OCI-LY3 (cell line): ENCODE results near the gene ZBTB32.

Source experiments
- EZH2phosphoT487 ChIP-seq: fragments of 200-600 bp; shearing (Covaris generic); IDR thresholded peaks from 2 replicates; pipeline ENCODE4 v1.6.1; 2018; ENCODE audit warnings: antibody characterized with exemption, mixed run types, low read depth
- TF ChIP-seq, protein P1 (sequence below): fragments of 200-600, 300-600 bp; sonication (generic); IDR thresholded peaks from 2 replicates; pipeline ENCODE4 v1.5.1; 2014; ENCODE audit warnings: antibody characterized with exemption, low read length, low read depth

GRCh38 chr19:35740423-35741202 lies 36.3 kb downstream of the ZBTB32 start:
- TF ChIP-seq, protein P1, sequence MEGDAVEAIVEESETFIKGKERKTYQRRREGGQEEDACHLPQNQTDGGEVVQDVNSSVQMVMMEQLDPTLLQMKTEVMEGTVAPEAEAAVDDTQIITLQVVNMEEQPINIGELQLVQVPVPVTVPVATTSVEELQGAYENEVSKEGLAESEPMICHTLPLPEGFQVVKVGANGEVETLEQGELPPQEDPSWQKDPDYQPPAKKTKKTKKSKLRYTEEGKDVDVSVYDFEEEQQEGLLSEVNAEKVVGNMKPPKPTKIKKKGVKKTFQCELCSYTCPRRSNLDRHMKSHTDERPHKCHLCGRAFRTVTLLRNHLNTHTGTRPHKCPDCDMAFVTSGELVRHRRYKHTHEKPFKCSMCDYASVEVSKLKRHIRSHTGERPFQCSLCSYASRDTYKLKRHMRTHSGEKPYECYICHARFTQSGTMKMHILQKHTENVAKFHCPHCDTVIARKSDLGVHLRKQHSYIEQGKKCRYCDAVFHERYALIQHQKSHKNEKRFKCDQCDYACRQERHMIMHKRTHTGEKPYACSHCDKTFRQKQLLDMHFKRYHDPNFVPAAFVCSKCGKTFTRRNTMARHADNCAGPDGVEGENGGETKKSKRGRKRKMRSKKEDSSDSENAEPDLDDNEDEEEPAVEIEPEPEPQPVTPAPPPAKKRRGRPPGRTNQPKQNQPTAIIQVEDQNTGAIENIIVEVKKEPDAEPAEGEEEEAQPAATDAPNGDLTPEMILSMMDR: peak; percentile 40
- no peak for TF ChIP-seq EZH2phosphoT487
